Stimulated activated CD8-positive, alpha-beta memory T cell treated with anti-CD3 and anti-CD28 coated beads, Interleukin-15, amount 100 ng/mL, for 48 hours (primary cell): ENCODE results near the gene GAB2.
"Not testable (repeated sequence)": the region's sequence is repeated elsewhere in the genome, so short reads cannot be mapped to it uniquely, and the experiment has no call there.

Source experiments
- DNase-seq, 2 donors: peaks; one replicate each; pipeline ENCODE4 v3.0.0-alpha.2; 2020; ENCODE audit warnings: low read depth in 2 of 2

GAB2 gene

DNA sequence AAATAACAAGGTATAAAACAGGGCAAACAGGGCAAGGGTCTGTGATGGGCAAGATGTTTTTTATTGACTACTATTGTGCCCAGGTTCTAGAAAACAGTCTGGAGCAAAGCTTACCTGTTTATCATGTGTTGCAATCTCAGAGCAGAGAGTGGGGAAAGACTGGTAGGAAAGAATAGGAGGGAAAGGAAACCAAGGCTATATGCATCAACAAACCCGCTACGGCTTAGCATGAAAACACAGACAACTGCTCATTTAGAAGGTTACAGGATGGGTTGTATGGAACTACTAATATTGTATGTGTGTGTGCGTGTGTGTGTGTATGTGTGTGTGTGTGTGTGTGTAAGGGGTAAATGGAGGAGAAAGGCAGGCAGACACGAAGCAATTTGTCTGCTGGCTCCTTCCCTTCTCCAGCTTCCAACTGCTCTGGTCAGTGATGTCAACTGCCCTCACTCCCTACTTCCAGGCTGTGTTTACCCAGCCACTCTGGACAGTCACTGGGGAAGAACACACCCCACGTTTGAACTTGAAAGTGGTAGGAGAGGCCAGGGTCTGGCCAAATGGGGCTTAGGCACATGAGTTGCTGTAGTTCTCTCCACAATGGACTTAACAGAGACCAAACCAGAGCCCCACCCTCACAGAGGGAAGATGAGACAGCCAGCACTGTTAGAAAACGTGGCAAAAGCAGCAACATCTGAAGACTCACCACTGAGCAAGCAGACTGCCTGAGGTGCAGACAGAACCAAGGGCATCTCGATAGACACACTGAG is 47.0 kb downstream of the GAB2 start:
- DNase-seq: no peak

DNA sequence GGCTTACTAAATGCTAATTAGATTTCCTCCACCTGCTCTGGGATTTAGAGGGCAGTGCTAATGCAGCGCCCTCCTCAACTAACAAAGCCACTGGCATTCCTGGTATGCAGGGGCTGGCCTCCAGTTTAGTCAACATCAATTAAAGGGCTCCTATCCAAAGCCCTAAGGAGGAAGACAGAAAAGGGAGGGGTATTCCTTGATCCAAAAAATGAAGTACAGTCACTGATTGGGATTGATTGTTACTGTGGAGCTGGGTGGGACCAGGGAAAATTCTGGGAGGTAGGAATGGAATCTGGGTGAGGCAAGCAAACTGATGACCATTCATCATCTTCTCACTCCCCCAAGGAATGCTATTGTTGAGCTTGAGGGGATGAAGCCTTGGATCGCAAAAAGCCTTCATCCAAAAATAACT is 52.2 kb downstream of the GAB2 start:
- DNase-seq: no peak

GRCh38 chr11:78364128-78364751 is 53.4 kb downstream of the GAB2 start:
- DNase-seq: no peak

- no peak for DNase-seq
Observed at GRCh38 chr11:78363024-78363619, 54.5 kb downstream of the GAB2 start.

- DNase-seq: no peak
Observed at GRCh38 chr11:78361228-78361627, 56.4 kb downstream of the GAB2 start.

- no peak for DNase-seq
Observed at GRCh38 chr11:78359921-78360320, 57.7 kb downstream of the GAB2 start.

GRCh38 chr11:78357924-78358323 is 59.7 kb downstream of the GAB2 start:
- not testable (repeated sequence) for DNase-seq

- not testable (repeated sequence) for DNase-seq
Observed at GRCh38 chr11:78357425-78357824, 60.2 kb downstream of the GAB2 start.

DNA sequence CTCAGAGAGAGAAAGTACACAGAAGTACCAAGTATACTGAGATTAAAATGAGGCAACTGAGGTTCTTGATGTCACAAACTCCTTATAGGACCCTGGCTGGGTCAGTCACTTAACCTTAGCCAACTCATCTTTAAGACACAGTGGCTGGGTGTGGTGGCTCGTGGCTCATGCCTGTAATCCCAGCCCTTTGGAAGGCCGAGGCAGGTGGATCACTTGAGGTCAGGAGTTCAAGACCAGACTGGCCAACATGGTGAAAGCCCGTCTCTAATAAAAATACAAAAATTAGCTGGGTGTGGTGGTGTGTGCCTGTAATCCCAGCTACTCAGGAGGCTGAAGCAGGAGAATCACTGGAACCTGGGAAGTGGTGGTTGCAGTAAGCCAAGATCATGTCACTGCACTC is 61.9 kb downstream of the GAB2 start:
- DNase-seq: not testable (repeated sequence)

- no peak for DNase-seq
Observed at GRCh38 chr11:78355309-78355705, 62.3 kb downstream of the GAB2 start.

GRCh38 chr11:78354408-78355308 is 63.0 kb downstream of the GAB2 start:
- no peak for DNase-seq

DNA sequence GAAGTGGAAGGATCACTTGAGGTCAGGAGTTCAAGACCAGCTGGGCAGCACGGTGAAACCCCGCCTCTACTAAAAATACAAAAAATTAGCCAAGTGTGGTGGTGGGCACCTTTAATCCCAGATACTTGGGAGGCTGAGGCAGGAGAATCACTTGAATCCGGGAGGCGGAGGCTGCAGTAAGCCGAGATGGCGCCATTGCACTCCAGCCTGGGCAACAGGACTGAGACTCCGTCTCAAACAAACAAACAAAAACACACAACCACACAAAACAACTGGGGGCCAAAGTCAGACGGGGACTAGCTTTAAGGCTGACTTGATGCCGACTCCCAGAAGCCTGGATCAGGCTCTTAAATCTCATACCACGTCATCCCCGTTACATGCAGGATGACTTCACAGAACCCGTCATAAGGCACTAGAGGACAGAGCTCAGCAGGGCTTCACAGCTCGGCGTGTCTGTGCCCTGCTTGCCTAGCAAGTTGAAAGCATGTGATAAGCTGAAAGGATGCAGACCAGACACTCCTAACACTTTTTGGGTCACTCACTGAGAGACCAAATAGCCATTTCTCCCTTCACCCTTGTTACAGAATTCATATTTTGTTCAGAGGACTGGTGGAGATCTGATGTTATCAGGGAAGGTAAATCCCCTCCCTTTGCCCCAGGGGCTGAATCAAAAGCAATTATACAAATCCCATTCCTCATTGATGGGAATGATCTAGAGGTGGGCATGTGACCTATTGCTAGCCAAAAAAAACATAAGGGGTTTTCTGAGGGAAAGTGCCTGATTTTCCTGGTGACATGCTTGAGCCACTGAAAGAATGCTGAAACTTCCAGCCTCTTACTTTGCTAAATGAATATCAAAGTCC is 65.4 kb downstream of the GAB2 start:
- no peak for DNase-seq

DNA sequence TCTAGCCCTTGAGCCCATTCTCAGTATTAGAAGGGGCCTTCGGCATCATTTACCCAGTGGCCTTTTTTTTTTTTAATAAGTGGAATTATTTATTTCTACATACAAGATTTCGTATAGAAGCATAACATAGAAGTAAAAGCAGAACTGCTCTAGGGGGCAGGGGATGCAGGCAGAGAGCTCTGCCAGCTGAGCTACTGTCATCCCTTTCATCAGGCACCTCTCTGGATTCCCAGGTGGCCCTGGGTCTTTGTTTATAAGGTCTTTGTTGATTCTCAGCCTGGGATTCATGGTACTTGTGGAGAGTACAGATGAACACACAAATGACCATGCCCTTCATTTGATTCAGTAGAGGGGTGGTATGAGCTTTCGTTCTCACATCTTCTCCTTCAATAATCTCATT is 66.4 kb downstream of the GAB2 start:
- no peak for DNase-seq

DNA sequence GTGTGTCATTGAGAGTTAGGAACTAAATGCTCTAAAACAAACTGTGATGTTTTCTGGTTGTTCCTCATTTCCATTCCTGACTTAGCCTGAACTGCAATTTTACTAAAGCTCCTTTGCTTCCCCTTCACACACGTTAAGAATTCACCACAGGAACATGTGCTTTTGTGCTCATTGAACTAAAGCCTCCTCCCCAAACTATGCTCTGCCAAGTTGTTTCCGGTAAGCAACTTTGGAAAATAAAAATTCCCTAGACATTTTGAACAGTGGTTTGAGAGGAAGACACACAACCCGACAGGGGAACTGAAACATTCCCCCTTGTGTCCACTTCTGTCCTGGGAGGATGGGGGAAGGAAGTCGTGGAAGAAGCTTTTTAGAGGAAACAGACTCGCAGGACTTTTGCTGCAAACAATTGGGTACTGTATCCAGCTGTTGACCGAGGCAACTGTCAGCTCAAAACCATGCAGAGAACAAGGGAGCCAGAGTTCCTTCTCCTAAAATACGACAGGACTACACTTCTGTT is 66.9 kb downstream of the GAB2 start:
- DNase-seq: no peak

DNA sequence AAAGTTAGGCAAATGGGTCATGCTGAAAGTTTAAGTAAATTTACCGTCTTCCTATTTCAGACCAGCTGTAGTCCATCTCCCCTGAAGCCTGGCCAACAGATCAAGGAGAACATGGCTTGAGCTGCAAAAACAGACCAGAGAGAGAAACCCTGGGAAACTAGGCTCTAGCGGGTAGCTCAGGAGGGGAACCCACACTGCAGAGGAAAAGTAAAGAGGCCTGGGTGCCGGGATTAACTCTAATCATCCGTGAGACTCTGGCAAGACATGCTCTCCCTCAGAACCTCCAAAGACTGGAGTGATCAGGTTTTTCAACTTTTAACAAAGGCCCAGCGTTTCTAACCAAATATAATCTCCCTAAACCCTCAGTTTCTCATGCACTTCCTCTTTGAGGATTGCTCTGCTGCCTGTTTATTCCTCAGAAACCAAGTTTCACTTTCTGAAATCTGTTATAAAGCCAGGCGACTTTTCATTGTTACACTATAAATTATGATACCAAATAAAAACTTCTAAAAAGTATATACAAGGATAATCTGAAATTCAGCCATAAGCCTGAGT is 67.5 kb downstream of the GAB2 start:
- DNase-seq: no peak

- no peak for DNase-seq
Observed at GRCh38 chr11:78349624-78350023, 68.0 kb downstream of the GAB2 start.

- no peak for DNase-seq
Observed at GRCh38 chr11:78349114-78349513, 68.5 kb downstream of the GAB2 start.

DNA sequence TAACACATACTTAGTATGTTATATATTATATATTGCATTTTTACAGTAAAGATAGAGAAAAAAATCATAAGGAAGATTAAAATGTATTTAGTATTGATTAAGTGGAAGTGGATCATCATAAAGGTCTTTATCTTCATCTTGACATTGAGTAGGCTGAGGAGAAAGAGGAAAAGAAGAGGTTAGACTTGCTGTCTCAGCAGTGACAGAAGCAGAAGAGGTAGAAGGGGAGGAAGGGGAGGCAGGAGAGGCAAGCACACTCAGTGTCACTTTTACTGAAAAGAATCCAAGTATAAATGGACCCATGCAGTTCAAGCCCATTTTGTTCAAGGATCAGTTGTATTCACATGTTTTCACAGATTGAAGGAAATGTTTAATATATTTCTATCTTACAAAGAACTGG is 69.7 kb downstream of the GAB2 start:
- DNase-seq: no peak

- DNase-seq: no peak
Observed at GRCh38 chr11:78346799-78347198, 70.8 kb downstream of the GAB2 start.

DNA sequence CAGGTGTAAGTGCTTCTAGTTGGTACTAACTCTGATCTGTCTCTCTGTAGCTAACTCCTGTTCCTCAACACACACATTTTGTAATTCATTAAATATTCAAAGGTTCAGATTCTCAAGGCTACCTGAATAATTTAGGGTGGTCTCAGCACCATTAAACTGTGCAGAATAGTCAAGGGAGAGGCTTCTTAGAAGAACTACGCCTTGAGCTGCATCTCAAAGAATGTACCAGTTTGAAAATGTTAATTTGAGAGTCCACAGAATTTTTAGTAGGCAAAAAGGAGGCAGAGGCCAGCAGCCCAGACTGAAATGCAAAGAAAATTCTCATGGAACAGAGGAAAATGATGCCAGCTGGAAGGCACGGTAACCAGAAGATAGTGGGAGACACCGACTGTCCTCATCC is 72.2 kb downstream of the GAB2 start:
- DNase-seq: no peak

DNA sequence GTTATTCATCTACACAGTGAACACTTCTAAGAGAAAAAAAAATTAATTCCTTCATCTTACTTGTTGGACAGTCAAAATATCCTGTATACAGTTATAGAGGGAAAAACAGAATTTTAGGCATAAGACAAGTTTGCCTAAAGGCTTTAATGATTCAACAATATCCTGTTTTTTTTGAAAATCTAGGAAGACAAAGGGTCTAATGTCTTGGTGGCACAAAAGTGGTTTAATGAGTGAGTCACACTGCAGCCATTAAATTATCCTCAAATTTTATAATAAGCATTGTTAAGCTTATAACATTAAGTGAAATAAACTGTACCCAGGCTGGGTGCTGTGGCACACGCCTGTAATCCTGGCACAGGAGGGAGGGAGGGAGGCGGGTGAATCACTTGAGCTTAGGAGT is 72.9 kb downstream of the GAB2 start:
- no peak for DNase-seq
